ENCODE results near the gene PLPP1. TPM values are rescaled to one million over a fixed set of nuclear protein-coding genes. Genes with fewer than 3 reads are reported as not detected.
A peak's percentile ranks its signal among the peaks of the same experiment; 100 is the strongest.

PLPP1 gene
- total and polyA plus RNA-seq, 2 experiments from 2014 or later = 39.1 to 97.1 TPM

DNA sequence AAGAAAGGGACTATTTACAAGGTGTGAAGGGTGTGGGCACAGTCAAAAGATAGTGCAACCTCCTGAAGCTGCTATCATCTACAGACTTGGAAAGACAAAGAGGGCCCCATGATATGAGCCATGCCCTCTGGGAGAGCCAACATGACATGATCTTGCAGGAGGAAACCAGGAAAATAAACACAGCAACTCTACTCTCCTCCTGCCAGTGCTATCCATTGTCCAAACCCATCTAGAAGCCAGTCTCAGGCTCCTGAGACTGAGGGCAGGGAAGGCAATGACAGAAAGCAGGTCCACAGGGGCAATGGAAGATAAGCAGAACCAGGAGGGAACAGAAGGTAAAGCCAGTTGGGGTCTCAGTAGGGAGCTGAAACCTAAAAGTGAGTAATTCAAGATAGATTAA is 37.1 kb downstream of the PLPP1 start:
- H3K4me3 Mint-ChIP-seq = no peak overlapping the region
- no peak for DNase-seq (ENCODE audit: low spot score)
- H3K36me3 ChIP-seq (ENCODE audit: insufficient read depth) = 0 out of 2 replicates have a peak, but pooled peaks cover 4% of the 10 kb centered on the region

GRCh38 chr5:55495216-55495615 is 39.5 kb downstream of the PLPP1 start:
- Mint-ChIP-seq H3K27ac (no peak overlapping the region), H3K27me3 (ENCODE audit: insufficient read depth, low read depth, poor library complexity) (peaks cover 2% of the 10 kb centered on the region), H3K36me3 (ENCODE audit: low read depth) (peaks cover 7% of the 10 kb centered on the region), H3K4me1 (peaks cover 46% of the 10 kb centered on the region), H3K9me3 (no peaks in the 10 kb centered on the region), H3K4me3 (no peak overlapping the region)
- Histone ChIP-seq H3K9me2 (ENCODE audit: insufficient read depth) (no peaks in the 10 kb centered on the region), H3K27me3 (ENCODE audit: insufficient read depth) (no peaks in the 10 kb centered on the region), H3K27ac (ENCODE audit: low read depth) (no peak overlapping the region), H3F3A (replicated peaks; ENCODE audit: low read depth) (0 out of 2 replicates have a peak, but pooled peaks cover 3% of the 10 kb centered on the region), H2AFZ (no peak overlapping the region), H4K20me1 (replicated peaks; ENCODE audit: insufficient read depth) (peaks cover 6% of the 10 kb centered on the region; the same call in 1 of the 2 replicates), H3K4me3 (no peak overlapping the region), H3K4me1 (ENCODE audit: insufficient read depth) (peaks cover 45% of the 10 kb centered on the region), H3K79me2 (replicated peaks; ENCODE audit: insufficient read depth) (peaks cover 99% of the 10 kb centered on the region), H3K36me3 (ENCODE audit: insufficient read depth) (no peaks in the 10 kb centered on the region), H3K4me2 (no peak overlapping the region)
- ATAC-seq = no peak
- no peak for DNase-seq (ENCODE audit: low spot score)
- no peak for TF ChIP-seq EZH2phosphoT487 (IDR thresholded peaks at IDR 0.05; ENCODE audit: unreplicated experiment)
- no peak for TF ChIP-seq ZNF331 (CRISPR knock-in tag; IDR thresholded peaks at IDR 0.05; ENCODE audit: low read depth)
- no peak for TF ChIP-seq ZNF114 (CRISPR knock-in tag; IDR thresholded peaks at IDR 0.05)
- TF ChIP-seq ETS1 (IDR thresholded peaks at IDR 0.05) = no peak
- TF ChIP-seq EZH2 (IDR thresholded peaks at IDR 0.05; ENCODE audit: low read depth, unreplicated experiment) = no peak
- TF ChIP-seq, protein P1, sequence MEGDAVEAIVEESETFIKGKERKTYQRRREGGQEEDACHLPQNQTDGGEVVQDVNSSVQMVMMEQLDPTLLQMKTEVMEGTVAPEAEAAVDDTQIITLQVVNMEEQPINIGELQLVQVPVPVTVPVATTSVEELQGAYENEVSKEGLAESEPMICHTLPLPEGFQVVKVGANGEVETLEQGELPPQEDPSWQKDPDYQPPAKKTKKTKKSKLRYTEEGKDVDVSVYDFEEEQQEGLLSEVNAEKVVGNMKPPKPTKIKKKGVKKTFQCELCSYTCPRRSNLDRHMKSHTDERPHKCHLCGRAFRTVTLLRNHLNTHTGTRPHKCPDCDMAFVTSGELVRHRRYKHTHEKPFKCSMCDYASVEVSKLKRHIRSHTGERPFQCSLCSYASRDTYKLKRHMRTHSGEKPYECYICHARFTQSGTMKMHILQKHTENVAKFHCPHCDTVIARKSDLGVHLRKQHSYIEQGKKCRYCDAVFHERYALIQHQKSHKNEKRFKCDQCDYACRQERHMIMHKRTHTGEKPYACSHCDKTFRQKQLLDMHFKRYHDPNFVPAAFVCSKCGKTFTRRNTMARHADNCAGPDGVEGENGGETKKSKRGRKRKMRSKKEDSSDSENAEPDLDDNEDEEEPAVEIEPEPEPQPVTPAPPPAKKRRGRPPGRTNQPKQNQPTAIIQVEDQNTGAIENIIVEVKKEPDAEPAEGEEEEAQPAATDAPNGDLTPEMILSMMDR (conservative IDR thresholded peaks at IDR 0.05; ENCODE audit: low read depth in 2 of 2) = no peak
- no peak for TF ChIP-seq POLR2AphosphoS5 (IDR thresholded peaks at IDR 0.05; ENCODE audit: low read depth)
- TF ChIP-seq CREB1 (CRISPR knock-in tag; IDR thresholded peaks at IDR 0.05; ENCODE audit: low read depth) = no peak

More for the DNA sequence above, 37.1 kb downstream of the PLPP1 start:
- peak overlapping the region; percentile 15; the same call in 1 of the 2 replicates for H3K27ac Mint-ChIP-seq
- no peaks in the 10 kb centered on the region for H3K27me3 ChIP-seq (ENCODE audit: insufficient read depth)
- H3K27ac ChIP-seq (ENCODE audit: low read depth) = 0 out of 2 replicates have a peak overlapping the region, but pooled peaks have one; percentile 42
- TF ChIP-seq EZH2 (IDR thresholded peaks at IDR 0.05; ENCODE audit: low read depth, unreplicated experiment) (no peak), NANOG (IDR thresholded peaks at IDR 0.05; ENCODE audit: borderline replicate concordance) (no peak)
- TF ChIP-seq, protein P1 (conservative IDR thresholded peaks at IDR 0.05; ENCODE audit: low read depth in 2 of 2) = no peak
- peaks cover 99% of the 10 kb centered on the region for H3K79me2 ChIP-seq (replicated peaks; ENCODE audit: insufficient read depth)
- peaks cover 6% of the 10 kb centered on the region; the same call in 1 of the 2 replicates for H4K20me1 ChIP-seq (replicated peaks; ENCODE audit: insufficient read depth)
- H3F3A ChIP-seq (replicated peaks; ENCODE audit: low read depth) = 0 out of 2 replicates have a peak, but pooled peaks cover 3% of the 10 kb centered on the region
- no peak overlapping the region for H3K4me3 ChIP-seq
- H3K36me3 Mint-ChIP-seq (ENCODE audit: low read depth) = no peaks in the 10 kb centered on the region; the same call in 2 of the 3 replicates
- no peaks in the 10 kb centered on the region for H3K9me3 Mint-ChIP-seq
- peaks cover 3% of the 10 kb centered on the region for H3K27me3 Mint-ChIP-seq (ENCODE audit: insufficient read depth, low read depth, poor library complexity)
- peaks cover 35% of the 10 kb centered on the region for H3K4me1 ChIP-seq (ENCODE audit: insufficient read depth)
- H3K9me2 ChIP-seq (ENCODE audit: insufficient read depth) = no peaks in the 10 kb centered on the region
- peaks cover 40% of the 10 kb centered on the region for H3K4me1 Mint-ChIP-seq
- ATAC-seq = peak; percentile 52
- H3K4me2 ChIP-seq = peak overlapping the region; percentile 19
- no peak overlapping the region for H2AFZ ChIP-seq
